A172 (cell line): ENCODE measurements around the gene TMEM52B. TPM values are rescaled to one million over a fixed set of nuclear protein-coding genes. Genes with fewer than 3 reads are reported as not detected.

Experiments used
- DNase-seq: peaks from one replicate; pipeline ENCODE4 v3.0.0-alpha.2; 2015; ENCODE audit warnings: low spot score
- total RNA-seq: library from RNA; depleted of rRNA; stranded (reverse); fragments of >200 nt; shearing (Covaris generic); gene quantifications from 2 replicates; pipeline ENCODE4 v1.2.3, GENCODE V29; 2014; rRNA removed

The TMEM52B gene
- 3.4 and 10.9 TPM in 2 replicates for total RNA-seq

- no peak for DNase-seq
Measured at GRCh38 chr12:10178821-10179220, at the start of gene TMEM52B. Gene TMEM52B, plus strand, starts transcription at chr12:10179032. Its CDS starts 543 bp downstream, at chr12:10179575.

- DNase-seq: no peak
Measured at GRCh38 chr12:10130042-10130441, 48.8 kb upstream of the TMEM52B start, which contains the start of gene CLEC7A. Gene CLEC7A, minus strand, starts transcription at chr12:10130199. Its CDS starts 117 bp downstream, at chr12:10130082.

- no peak for DNase-seq
Measured at GRCh38 chr12:10131111-10131690, 47.6 kb upstream of the TMEM52B start.

- DNase-seq: no peak
Measured at GRCh38 chr12:10132850-10133370, 45.9 kb upstream of the TMEM52B start.

GRCh38 chr12:10135126-10135525, 43.7 kb upstream of the TMEM52B start:
- DNase-seq: no peak

- DNase-seq: no peak
Measured at GRCh38 chr12:10136637-10137205, 42.1 kb upstream of the TMEM52B start.

GRCh38 chr12:10140001-10140400, 38.8 kb upstream of the TMEM52B start:
- DNase-seq: peak; percentile 51

GRCh38 chr12:10142976-10143589, 35.7 kb upstream of the TMEM52B start:
- DNase-seq: peak; percentile 29

GRCh38 chr12:10147714-10148403, 31.0 kb upstream of the TMEM52B start:
- DNase-seq: no peak

GRCh38 chr12:10151621-10152020, 27.2 kb upstream of the TMEM52B start:
- peak; percentile 19 for DNase-seq

GRCh38 chr12:10153271-10154144, 25.3 kb upstream of the TMEM52B start:
- no peak for DNase-seq

GRCh38 chr12:10154145-10154496, 24.7 kb upstream of the TMEM52B start:
- DNase-seq: no peak

- no peak for DNase-seq
Measured at GRCh38 chr12:10155966-10156365, 22.9 kb upstream of the TMEM52B start.

- DNase-seq: no peak
Measured at GRCh38 chr12:10158406-10158805, 20.4 kb upstream of the TMEM52B start.

- DNase-seq: no peak
Measured at GRCh38 chr12:10159280-10159679, 19.6 kb upstream of the TMEM52B start.

- DNase-seq: no peak
Measured at GRCh38 chr12:10160617-10161385, 18.0 kb upstream of the TMEM52B start.

- no peak for DNase-seq
Measured at GRCh38 chr12:10163084-10163483, 15.7 kb upstream of the TMEM52B start.

GRCh38 chr12:10165421-10165820, 13.4 kb upstream of the TMEM52B start:
- DNase-seq: no peak

GRCh38 chr12:10167599-10167998, 11.2 kb upstream of the TMEM52B start:
- no peak for DNase-seq

GRCh38 chr12:10169104-10169503, 9.7 kb upstream of the TMEM52B start:
- DNase-seq: no peak

GRCh38 chr12:10170216-10170615, 8.6 kb upstream of the TMEM52B start:
- DNase-seq: no peak
